ENCODE data around the gene INPP5F.
"Not testable (repeated sequence)": the region's sequence is repeated elsewhere in the genome, so short reads cannot be mapped to it uniquely, and the experiment has no call there.

The INPP5F gene

DNA sequence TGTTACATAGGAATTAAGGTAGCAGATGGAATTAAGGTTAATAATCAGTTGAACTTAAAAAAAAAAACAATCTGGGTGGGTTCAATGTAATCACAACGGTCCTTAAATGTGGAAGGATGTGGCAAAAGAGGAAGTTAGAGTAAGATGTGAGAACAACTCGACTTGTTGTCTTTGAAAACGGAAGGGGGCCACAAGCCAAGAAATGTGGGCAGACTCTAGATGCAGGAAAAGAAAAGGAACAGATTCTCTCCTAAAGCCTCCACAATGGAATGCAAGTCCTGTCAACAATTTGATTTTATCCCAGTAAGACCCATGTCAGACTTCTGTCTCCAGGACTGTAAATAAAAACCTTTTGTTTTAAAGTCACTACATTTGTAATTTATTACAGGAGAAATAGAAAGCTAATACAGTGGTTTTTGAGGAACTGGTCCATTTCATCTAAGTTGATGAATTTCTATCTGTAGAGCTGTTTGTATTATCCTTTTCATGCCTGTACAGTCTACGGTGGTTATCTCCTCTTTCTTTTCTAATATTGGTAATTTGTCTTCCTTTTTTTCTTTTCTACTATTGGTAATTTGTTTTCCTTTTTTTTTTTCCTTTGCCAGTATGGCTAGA is 138.2 kb downstream of the INPP5F start:
- no peak for DNase-seq

DNA sequence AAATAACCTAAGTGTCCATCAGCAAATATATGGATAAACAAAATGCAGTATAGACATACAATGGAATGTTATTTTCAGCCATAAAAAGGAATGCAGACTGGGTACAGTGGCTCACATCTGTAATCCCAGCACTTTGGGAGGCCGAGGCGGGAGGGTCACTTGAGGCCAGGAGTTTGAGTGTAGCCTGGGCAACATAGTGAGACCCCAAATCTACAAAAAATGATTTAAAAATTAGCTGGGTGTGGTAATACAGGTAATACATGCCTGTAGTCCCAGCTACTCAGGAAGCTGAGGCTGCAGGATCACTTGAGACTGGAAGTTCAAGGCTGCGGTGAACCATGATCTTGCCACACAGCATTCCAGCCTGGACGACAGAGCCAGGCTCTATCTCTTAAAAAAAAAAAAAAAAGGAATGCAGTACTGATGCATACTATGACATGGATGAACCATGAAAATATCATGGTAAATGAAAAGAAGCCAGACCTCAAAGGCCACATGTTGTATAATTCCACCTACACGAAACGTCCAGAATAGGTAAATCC is 139.9 kb downstream of the INPP5F start:
- DNase-seq, result no peak

DNA sequence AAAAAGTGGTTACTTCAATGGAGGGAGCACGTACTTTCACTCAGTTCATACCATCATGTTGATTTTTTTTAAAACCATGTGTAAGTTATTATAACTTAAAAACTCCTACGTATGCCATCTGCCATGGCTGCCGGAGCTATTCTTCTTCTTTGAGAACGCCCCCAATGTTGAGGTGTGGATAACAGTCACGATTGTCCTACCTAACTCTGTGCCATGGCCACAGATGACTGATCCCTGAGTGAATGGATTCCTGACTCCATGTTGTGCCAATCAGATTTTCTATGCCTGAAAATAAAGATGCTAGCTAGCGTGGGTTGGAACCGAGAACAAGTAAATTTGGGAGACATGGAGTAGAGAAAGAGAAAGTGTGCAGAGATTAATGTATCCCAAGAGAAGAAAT is 141.5 kb downstream of the INPP5F start:
- DNase-seq, result peak in 6 of 56 donors; percentile 8 to 19 (median 10)

DNA sequence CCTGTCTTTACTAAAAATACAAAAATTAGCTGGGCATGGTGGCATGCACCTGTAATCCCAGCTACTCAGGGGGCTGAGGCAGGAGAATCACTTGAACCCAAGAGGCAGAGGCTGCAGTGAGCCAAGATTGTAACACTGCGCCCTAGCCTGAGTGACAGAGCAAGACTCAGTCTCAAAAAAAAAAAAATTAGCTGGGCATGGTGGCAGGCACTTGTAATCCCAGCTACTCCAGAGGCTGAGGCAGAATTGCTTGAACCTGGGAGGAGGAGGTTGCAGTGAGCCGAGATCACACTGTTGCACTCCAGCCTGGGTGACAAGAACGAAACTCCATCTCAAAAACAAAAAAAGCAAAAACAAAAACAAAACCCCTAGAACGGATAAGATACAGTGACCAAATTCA is 143.5 kb downstream of the INPP5F start:
- DNase-seq, result not testable (repeated sequence)

DNA sequence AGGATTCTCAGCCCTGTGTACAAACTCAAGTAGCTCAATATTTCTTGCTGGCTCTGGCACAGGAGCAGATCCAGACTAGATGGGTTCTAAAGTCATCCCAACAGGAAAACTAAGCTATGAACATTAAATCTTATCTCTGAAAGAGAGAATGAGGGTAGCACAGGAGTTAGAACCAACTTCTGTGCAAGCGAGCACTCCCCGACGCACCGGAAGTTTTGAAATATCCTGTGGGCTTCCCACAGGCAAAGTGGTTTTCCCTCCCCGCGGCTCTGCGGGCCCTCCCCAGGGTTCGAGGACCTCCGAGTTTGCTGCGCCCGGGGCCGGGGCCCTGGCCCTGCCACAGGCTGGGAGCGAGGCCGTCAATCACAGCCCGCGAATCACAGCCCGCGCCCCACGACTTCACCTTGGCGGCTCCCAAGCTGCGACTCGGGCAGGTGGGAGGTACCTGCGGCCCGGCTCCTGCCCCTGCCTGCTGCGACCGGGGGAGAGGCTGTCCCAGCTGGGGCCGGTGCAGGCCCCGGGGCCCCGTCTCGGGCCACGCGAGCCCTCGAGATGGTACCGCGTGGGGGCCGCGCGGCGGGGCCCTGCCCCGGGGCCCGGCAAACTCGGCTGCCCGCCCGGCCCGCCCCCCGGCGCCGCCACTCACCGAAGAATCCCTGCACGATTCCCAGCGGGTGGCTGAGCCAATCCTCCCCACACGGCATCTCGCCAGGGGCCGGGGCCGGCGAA is 146.2 kb downstream of the INPP5F start:
- peak in 21 of 56 donors; percentile 2 to 46 (median 25) for DNase-seq

DNA sequence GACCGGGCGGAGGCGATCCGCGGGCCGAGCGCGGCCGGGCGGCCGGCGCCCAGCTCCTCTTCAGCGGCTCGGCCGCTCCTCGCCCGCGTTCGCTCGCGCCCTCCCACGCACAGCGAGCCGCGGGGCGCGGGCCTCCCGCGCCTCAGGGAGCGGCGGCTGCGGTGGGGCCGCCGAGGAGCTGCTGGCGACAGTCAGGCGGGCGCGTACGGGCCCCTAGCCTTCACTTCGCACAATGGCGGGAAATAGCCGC is 146.7 kb downstream of the INPP5F start, which contains the start of gene MCMBP:
Gene MCMBP, minus strand, starts transcription at position 234 of the 250 bp plus-strand sequence. CDS start 259 bp downstream, outside the sequence.
- no peak for DNase-seq

DNA sequence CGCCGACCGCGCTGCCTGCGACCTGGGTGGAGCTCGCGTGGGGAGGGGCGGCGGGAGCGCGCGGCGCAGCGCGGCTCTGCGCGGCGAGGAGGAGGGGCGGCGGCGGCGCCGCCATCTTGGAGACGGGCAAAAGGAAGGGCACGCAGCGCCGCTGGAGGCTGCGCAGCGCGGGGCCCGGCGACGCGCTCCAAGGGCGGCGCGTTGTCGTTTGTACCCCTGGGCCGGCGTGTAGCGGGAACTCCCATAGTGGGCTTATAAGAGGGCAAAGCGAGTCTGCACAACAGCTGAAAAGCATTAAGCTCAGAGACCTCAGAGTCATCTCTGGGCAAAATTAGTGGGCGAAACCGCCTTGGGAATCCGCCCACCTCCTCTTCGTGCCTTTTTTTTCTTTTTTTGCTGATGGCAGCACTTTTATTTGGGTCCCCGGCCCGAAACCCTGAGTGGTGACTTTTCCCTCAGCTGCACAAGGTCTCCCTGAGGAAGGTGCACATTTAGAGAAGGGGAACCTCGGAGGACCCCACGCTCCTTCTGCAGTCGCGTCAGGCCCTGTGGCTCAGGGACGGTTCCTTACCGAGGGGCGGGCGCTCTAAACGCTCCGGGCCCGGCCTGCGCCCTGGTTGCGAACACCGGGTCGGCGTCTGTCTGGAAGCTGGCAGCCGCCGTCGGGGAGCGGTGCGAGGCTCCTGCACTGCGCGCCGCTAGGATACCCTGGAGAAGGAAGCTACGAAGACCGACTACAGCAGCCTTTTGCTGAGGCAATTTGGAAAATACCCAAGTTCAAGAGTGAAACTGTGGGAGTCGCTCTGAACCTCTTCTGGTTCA is 147.2 kb downstream of the INPP5F start:
- peak; percentile 24 to 92 (median 75) for DNase-seq

DNA sequence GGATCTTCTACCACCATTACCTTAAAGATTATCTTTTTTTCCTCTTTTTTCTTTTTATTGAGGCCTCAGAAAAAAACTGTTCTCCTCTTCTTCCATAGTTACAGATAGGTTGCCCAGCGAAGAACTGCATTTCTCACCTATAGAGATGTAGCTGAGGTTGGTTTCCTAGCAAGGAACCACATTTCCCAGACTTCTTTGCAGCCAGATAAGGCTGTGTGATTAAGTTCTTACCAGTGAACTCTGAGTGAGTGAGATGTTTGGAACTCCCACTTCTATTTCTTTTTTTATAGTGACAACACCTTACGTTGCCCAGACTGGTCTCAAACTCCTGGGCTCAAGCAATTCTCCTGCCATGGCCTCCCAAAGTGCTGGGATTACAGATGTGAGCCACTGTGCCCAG is 152.7 kb downstream of the INPP5F start:
- DNase-seq, result no peak
